Measurements from ENCODE around the gene MPPED2. TPM values are rescaled to one million over a fixed set of nuclear protein-coding genes. Genes with fewer than 3 reads are reported as not detected.

Gene MPPED2
- total and polyA plus RNA-seq, 2 donors (not counting 3 experiments of a cell fraction or from before 2014, with no cell fraction given): not detected

DNA sequence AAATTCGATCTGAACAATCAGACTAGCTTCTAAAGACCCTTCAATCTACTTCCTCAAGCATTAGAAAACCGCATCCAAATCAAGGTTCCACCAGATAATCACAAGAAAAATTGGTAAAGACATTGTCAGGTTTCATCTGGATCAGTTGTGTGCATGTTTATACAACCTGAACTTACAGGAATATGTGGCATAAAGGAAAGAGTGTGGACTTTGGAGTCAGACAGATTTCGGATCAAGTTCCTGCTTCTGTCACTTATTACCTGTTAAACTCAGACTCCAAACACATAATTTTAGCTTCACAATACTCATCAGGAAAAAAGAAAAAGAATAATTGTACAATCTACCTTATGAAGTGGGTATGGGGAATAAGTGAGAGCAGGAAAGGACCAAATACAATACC, 80.5 kb downstream of the MPPED2 start:
- Histone ChIP-seq H3K27ac (ENCODE audit: insufficient read depth, low read depth, low read length) (no peak overlapping the region), H3K9me1 (replicated peaks; ENCODE audit: control insufficient read depth, extremely low read depth, insufficient read depth, low read length) (no peaks in the 10 kb centered on the region), H3K9ac (replicated peaks; ENCODE audit: extremely low read depth, insufficient read depth, low read length) (no peak overlapping the region), H3K9me3 (replicated peaks; ENCODE audit: control insufficient read depth, insufficient read depth, low read length) (no peaks in the 10 kb centered on the region), H3K27me3 (ENCODE audit: control insufficient read depth in 2 of 2, insufficient read depth in 2 of 2, low read length in 2 of 2) (no peaks in the 10 kb centered on the region), H3K4me1 (ENCODE audit: control insufficient read depth, extremely low read depth, insufficient read depth, low read length) (no peaks in the 10 kb centered on the region), H4K20me1 (replicated peaks; ENCODE audit: control insufficient read depth, extremely low read depth, insufficient read depth, low read length) (no peaks in the 10 kb centered on the region), H2AFZ (ENCODE audit: low read depth, low read length) (no peak overlapping the region), H3K36me3 (ENCODE audit: control insufficient read depth in 2 of 2, extremely low read depth in 1 of 2, insufficient read depth in 2 of 2, low read length in 2 of 2) (no peaks in the 10 kb centered on the region), H3K79me2 (ENCODE audit: control insufficient read depth, insufficient read depth, low read length) (no peaks in the 10 kb centered on the region), H3K4me3 (replicated peaks in 1 of 3; ENCODE audit: insufficient read depth in 1 of 3, low read depth in 1 of 3, low read length in 3 of 3) (no peak overlapping the region), H3K4me2 (ENCODE audit: insufficient read depth, low read length) (no peak overlapping the region)
- ChIA-PET CTCF (no interaction called here), POLR2A (no interaction called here)
- intact Hi-C loops (cut with micrococcal nuclease): no loop called here
- BruUV-seq (replicated peaks): no TSS peak
- TF ChIP-seq JUN (IDR thresholded peaks at IDR 0.05; ENCODE audit: borderline replicate concordance, insufficient read depth, insufficient read length, low read depth): no peak
- TF ChIP-seq, protein P1, sequence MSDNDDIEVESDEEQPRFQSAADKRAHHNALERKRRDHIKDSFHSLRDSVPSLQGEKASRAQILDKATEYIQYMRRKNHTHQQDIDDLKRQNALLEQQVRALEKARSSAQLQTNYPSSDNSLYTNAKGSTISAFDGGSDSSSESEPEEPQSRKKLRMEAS (IDR thresholded peaks at IDR 0.05; ENCODE audit: insufficient read depth, insufficient read length): no peak
- TF ChIP-seq FOS (IDR thresholded peaks at IDR 0.05; ENCODE audit: borderline replicate concordance, insufficient read depth, low read length): no peak
- no peak for TF ChIP-seq GATA2 (IDR thresholded peaks at IDR 0.05; ENCODE audit: insufficient read depth, insufficient read length, low read depth, low read length)
- TF ChIP-seq, protein P2, sequence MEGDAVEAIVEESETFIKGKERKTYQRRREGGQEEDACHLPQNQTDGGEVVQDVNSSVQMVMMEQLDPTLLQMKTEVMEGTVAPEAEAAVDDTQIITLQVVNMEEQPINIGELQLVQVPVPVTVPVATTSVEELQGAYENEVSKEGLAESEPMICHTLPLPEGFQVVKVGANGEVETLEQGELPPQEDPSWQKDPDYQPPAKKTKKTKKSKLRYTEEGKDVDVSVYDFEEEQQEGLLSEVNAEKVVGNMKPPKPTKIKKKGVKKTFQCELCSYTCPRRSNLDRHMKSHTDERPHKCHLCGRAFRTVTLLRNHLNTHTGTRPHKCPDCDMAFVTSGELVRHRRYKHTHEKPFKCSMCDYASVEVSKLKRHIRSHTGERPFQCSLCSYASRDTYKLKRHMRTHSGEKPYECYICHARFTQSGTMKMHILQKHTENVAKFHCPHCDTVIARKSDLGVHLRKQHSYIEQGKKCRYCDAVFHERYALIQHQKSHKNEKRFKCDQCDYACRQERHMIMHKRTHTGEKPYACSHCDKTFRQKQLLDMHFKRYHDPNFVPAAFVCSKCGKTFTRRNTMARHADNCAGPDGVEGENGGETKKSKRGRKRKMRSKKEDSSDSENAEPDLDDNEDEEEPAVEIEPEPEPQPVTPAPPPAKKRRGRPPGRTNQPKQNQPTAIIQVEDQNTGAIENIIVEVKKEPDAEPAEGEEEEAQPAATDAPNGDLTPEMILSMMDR (IDR thresholded peaks at IDR 0.05; ENCODE audit: extremely low read depth in 1 of 2, insufficient read depth in 1 of 2, low read depth in 1 of 2, low read length in 2 of 2): no peak
- no peak for TF ChIP-seq MYC (IDR thresholded peaks at IDR 0.05; ENCODE audit: low read depth, low read length)
- TF ChIP-seq POLR2A (IDR thresholded peaks at IDR 0.05; ENCODE audit: low read depth, low read length): no peak
- no peak for TF ChIP-seq EZH2 (IDR thresholded peaks at IDR 0.05; ENCODE audit: borderline replicate concordance, low read depth, low read length, severe bottlenecking)
- no peak for TF ChIP-seq POLR2AphosphoS5 (IDR thresholded peaks at IDR 0.05; ENCODE audit: insufficient read depth, low read depth, low read length)
- dilution Hi-C loops (cut with MboI; ENCODE audit: extremely low pct_ligation_motif_present, low sequenced_read_pairs): no loop called here
- FAIRE-seq (no peak), DNase-seq (ENCODE audit: low read depth, low spot score) (no peak)
